Measurements from ENCODE around the gene ZNF268. TPM values are rescaled to one million over a fixed set of nuclear protein-coding genes. Genes with fewer than 3 reads are reported as not detected.

Gene ZNF268
- polyA plus RNA-seq, 2 of the 4 experiments (the other 2 are of a cell fraction) = 12.5 to 21.5 TPM

DNA sequence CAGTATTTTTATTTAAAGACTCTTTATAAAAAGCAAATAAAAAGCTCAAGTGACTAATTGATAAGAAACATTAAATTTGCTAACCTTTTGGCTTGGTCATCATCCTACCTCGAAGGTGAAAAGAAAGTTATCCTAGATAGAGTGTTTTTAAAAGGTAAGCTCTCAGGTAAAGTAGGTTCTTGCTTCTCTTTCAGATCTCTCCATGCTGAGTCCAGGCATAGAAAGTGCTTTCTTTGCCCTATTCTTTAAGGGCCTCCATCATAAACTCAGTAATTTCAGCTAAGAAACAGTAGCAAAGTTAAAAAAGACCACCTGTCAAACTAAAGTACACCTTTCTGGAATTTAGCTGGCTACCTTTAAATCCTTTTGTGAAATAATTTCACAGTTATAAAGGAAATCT, 75.0 kb downstream of the ZNF268 start:
- FAIRE-seq = no peak
- DNase-seq (ENCODE audit: low read depth in 1 of 2, low spot score in 1 of 2) = peak in 1 of 2 experiments; percentile 19
- Histone ChIP-seq H3K9me3 (peaks cover 29% of the 10 kb centered on the region), H3K4me1 (no peaks in the 10 kb centered on the region), H3K4me3 (no peak overlapping the region), H3K27ac (no peak overlapping the region), H3K4me2 (no peak overlapping the region)
- CTCF ChIA-PET = no interaction called here
- POLR2A ChIA-PET = interaction anchor here (1.6 kb wide), 1 partner anchor 75 kb away, joined by 3 read pairs; the partner anchor contains the start of gene ZNF268
- no peak for TF ChIP-seq FOSB (CRISPR knock-in tag; IDR thresholded peaks at IDR 0.05)
- TF ChIP-seq, protein P1, sequence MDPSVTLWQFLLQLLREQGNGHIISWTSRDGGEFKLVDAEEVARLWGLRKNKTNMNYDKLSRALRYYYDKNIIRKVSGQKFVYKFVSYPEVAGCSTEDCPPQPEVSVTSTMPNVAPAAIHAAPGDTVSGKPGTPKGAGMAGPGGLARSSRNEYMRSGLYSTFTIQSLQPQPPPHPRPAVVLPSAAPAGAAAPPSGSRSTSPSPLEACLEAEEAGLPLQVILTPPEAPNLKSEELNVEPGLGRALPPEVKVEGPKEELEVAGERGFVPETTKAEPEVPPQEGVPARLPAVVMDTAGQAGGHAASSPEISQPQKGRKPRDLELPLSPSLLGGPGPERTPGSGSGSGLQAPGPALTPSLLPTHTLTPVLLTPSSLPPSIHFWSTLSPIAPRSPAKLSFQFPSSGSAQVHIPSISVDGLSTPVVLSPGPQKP (IDR thresholded peaks at IDR 0.05; ENCODE audit: low read depth, low read length) = no peak
- no peak for TF ChIP-seq JUNB (IDR thresholded peaks at IDR 0.05)
- no peak for TF ChIP-seq JUN (IDR thresholded peaks at IDR 0.05)
- TF ChIP-seq NPAS2 (CRISPR knock-in tag; IDR thresholded peaks at IDR 0.05; ENCODE audit: borderline replicate concordance) = no peak
- no peak for TF ChIP-seq ZFP36 (IDR thresholded peaks at IDR 0.05; ENCODE audit: borderline replicate concordance, partially characterized antibody)
- TF ChIP-seq CEBPB (IDR thresholded peaks at IDR 0.05) = no peak
- no peak for TF ChIP-seq HDAC2 (IDR thresholded peaks at IDR 0.05)
- TF ChIP-seq, protein P2, sequence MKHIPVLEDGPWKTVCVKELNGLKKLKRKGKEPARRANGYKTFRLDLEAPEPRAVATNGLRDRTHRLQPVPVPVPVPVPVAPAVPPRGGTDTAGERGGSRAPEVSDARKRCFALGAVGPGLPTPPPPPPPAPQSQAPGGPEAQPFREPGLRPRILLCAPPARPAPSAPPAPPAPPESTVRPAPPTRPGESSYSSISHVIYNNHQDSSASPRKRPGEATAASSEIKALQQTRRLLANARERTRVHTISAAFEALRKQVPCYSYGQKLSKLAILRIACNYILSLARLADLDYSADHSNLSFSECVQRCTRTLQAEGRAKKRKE (CRISPR knock-in tag; IDR thresholded peaks at IDR 0.05; ENCODE audit: low read depth) = no peak
- no peak for TF ChIP-seq RNF2 (IDR thresholded peaks at IDR 0.05; ENCODE audit: borderline replicate concordance, low read depth)
- TF ChIP-seq KDM1A (IDR thresholded peaks at IDR 0.05; ENCODE audit: low read depth) = no peak
- TF ChIP-seq EHMT2 (IDR thresholded peaks at IDR 0.05; ENCODE audit: low read depth) = no peak
- TF ChIP-seq PBX3 (IDR thresholded peaks at IDR 0.05) = no peak
- no peak for TF ChIP-seq SREBF2 (IDR thresholded peaks at IDR 0.05)
- no peak for TF ChIP-seq USF2 (IDR thresholded peaks at IDR 0.05)
- TF ChIP-seq RCOR1 (IDR thresholded peaks at IDR 0.05; ENCODE audit: low read depth, low read length) = no peak
- TF ChIP-seq CTCF (IDR thresholded peaks at IDR 0.05) = no peak
- no peak for TF ChIP-seq BHLHE40 (IDR thresholded peaks at IDR 0.05; ENCODE audit: low read depth, low read length)
- TF ChIP-seq TFCP2L1 (CRISPR knock-in tag; IDR thresholded peaks at IDR 0.05) = no peak
- TF ChIP-seq RAD21 (conservative IDR thresholded peaks at IDR 0.05 in 1 of 2, IDR thresholded peaks at IDR 0.05 in 1 of 2) = no peak
- 0% methylated on average over 1 of the region's 1 CpG for WGBS (ENCODE audit: missing lambda C conversion rate)
- peak; percentile 64 to 72; a peak in 5 of 6 replicates for ATAC-seq

- 91% methylated on average over 12 of the region's 33 CpGs for WGBS (ENCODE audit: missing lambda C conversion rate)
- POLR2A ChIA-PET = no interaction called here
- CTCF ChIA-PET = no interaction called here
- Histone ChIP-seq H3K27ac (no peak overlapping the region), H3K9me3 (no peaks in the 10 kb centered on the region), H3K4me1 (no peaks in the 10 kb centered on the region), H3K4me2 (no peak overlapping the region), H3K4me3 (no peak overlapping the region)
- FAIRE-seq (no peak), DNase-seq (ENCODE audit: low read depth in 1 of 2, low spot score in 1 of 2) (no peak), ATAC-seq (no peak)
- TF ChIP-seq TP53 (CRISPR knock-in tag; IDR thresholded peaks at IDR 0.05) = no peak
- TF ChIP-seq EHF (CRISPR knock-in tag; IDR thresholded peaks at IDR 0.05) = no peak
- no peak for TF ChIP-seq FOSB (CRISPR knock-in tag; IDR thresholded peaks at IDR 0.05)
- no peak for TF ChIP-seq ZSCAN20 (CRISPR knock-in tag; IDR thresholded peaks at IDR 0.05)
- TF ChIP-seq PBX3 (IDR thresholded peaks at IDR 0.05) = no peak
- TF ChIP-seq POLR2AphosphoS2 (conservative IDR thresholded peaks at IDR 0.05; ENCODE audit: low read length) = no peak
- TF ChIP-seq MYC (IDR thresholded peaks at IDR 0.05; ENCODE audit: borderline replicate concordance, low read length) = no peak
- TF ChIP-seq BCL3 (IDR thresholded peaks at IDR 0.05) = no peak
- no peak for TF ChIP-seq CEBPB (IDR thresholded peaks at IDR 0.05)
- TF ChIP-seq, protein P1 (IDR thresholded peaks at IDR 0.05; ENCODE audit: low read depth, low read length) = no peak
- no peak for TF ChIP-seq EHMT2 (IDR thresholded peaks at IDR 0.05; ENCODE audit: low read depth)
- TF ChIP-seq RAD21 (conservative IDR thresholded peaks at IDR 0.05 in 1 of 2, IDR thresholded peaks at IDR 0.05 in 1 of 2) = no peak
- no peak for TF ChIP-seq SREBF2 (IDR thresholded peaks at IDR 0.05)
These were observed 82.9 kb downstream of the ZNF268 start for GRCh38 chr12:133264173-133264572.
